ENCODE data around the gene SHKBP1. TPM values are rescaled to one million over a fixed set of nuclear protein-coding genes. Genes with fewer than 3 reads are reported as not detected.
"Not testable (repeated sequence)": the region's sequence is repeated elsewhere in the genome, so short reads cannot be mapped to it uniquely, and the experiment has no call there.

The SHKBP1 gene
- total RNA-seq, 1 donor from 2014 or later: 51.6 TPM

- no peaks in the 10 kb centered on the region for H3K27me3 ChIP-seq
- H3K4me1 ChIP-seq: no peaks in the 10 kb centered on the region
- peaks cover 0 to 25% of the 10 kb centered on the region in 2 donors for H3K36me3 ChIP-seq
- H3K9me3 ChIP-seq: no peaks in the 10 kb centered on the region
- DNase-seq (ENCODE audit: extremely low spot score in 2 of 2): no peak
- intact Hi-C loops (cut with DNase I): no loop called here
- H3K27ac ChIP-seq: no peak overlapping the region
- TF ChIP-seq POLR2AphosphoS5 (IDR thresholded peaks at IDR 0.05; ENCODE audit: insufficient read depth in 1 of 2, low read depth in 1 of 2) (no peak), CTCF (IDR thresholded peaks at IDR 0.05) (no peak), POLR2A (IDR thresholded peaks at IDR 0.05) (no peak)
- no peak overlapping the region for H3K4me3 ChIP-seq
These were observed 11.6 kb downstream of the SHKBP1 start for GRCh38 chr19:40588110-40588854.

- H3K36me3 ChIP-seq: peaks cover 0 to 17% of the 10 kb centered on the region in 2 donors
- H3K4me3 ChIP-seq: no peak overlapping the region
- H3K4me1 ChIP-seq: no peaks in the 10 kb centered on the region
- DNase-seq (ENCODE audit: extremely low spot score in 2 of 2): no peak
- no peak for TF ChIP-seq POLR2A (IDR thresholded peaks at IDR 0.05)
- TF ChIP-seq CTCF (IDR thresholded peaks at IDR 0.05): no peak
- no peak for TF ChIP-seq POLR2AphosphoS5 (IDR thresholded peaks at IDR 0.05; ENCODE audit: insufficient read depth in 1 of 2, low read depth in 1 of 2)
- H3K27ac ChIP-seq: no peak overlapping the region
- no peaks in the 10 kb centered on the region for H3K9me3 ChIP-seq
- intact Hi-C loops (cut with DNase I): no loop called here
- no peaks in the 10 kb centered on the region for H3K27me3 ChIP-seq
These were observed 12.4 kb downstream of the SHKBP1 start for GRCh38 chr19:40588926-40589569.

GRCh38 chr19:40589591-40590429 is 13.1 kb downstream of the SHKBP1 start:
- no peak overlapping the region for H3K27ac ChIP-seq
- TF ChIP-seq POLR2A (IDR thresholded peaks at IDR 0.05) (no peak), POLR2AphosphoS5 (IDR thresholded peaks at IDR 0.05; ENCODE audit: insufficient read depth in 1 of 2, low read depth in 1 of 2) (no peak), CTCF (IDR thresholded peaks at IDR 0.05) (no peak)
- DNase-seq (ENCODE audit: extremely low spot score in 2 of 2): no peak
- H3K9me3 ChIP-seq: no peaks in the 10 kb centered on the region
- intact Hi-C loops (cut with DNase I): no loop called here
- no peaks in the 10 kb centered on the region for H3K4me1 ChIP-seq
- peaks cover 0 to 12% of the 10 kb centered on the region in 2 donors for H3K36me3 ChIP-seq
- no peaks in the 10 kb centered on the region for H3K27me3 ChIP-seq
- no peak overlapping the region for H3K4me3 ChIP-seq

GRCh38 chr19:40590464-40591265 is 14.0 kb downstream of the SHKBP1 start:
- no peak for TF ChIP-seq CTCF (IDR thresholded peaks at IDR 0.05)
- no peak for TF ChIP-seq POLR2AphosphoS5 (IDR thresholded peaks at IDR 0.05; ENCODE audit: insufficient read depth in 1 of 2, low read depth in 1 of 2)
- TF ChIP-seq POLR2A (IDR thresholded peaks at IDR 0.05): no peak
- Histone ChIP-seq H3K27ac (no peak overlapping the region), H3K9me3 (no peaks in the 10 kb centered on the region), H3K27me3 (no peaks in the 10 kb centered on the region), H3K4me3 (no peak overlapping the region), H3K4me1 (no peaks in the 10 kb centered on the region), H3K36me3 (peaks cover 0 to 12% of the 10 kb centered on the region in 2 donors)
- no peak for DNase-seq (ENCODE audit: extremely low spot score in 2 of 2)
- intact Hi-C loops (cut with DNase I): no loop called here

- intact Hi-C loops (cut with DNase I); H3K27ac ChIP-seq; H3K4me1 ChIP-seq; DNase-seq (ENCODE audit: extremely low spot score in 2 of 2); H3K27me3 ChIP-seq; H3K4me3 ChIP-seq; H3K9me3 ChIP-seq: not testable (repeated sequence)
- peaks cover 0 to 11% of the 10 kb centered on the region in 2 donors for H3K36me3 ChIP-seq
These were observed 15.1 kb downstream of the SHKBP1 start for GRCh38 chr19:40591724-40592123.
